Testis (tissue), 3 donors: ENCODE results near the gene NUMB. TPM values are rescaled to one million over a fixed set of nuclear protein-coding genes. Genes with fewer than 3 reads are reported as not detected.

Experiments used
- DNase-seq: peaks from one replicate; pipeline ENCODE4 v3.0.0-alpha.2; 2019
- H3K27ac ChIP-seq, 2 donors: fragments of 200-600 bp; sonication (generic); one replicate each; pipeline ENCODE4 v1.5.1; 2019
- H3K27me3 ChIP-seq: fragments of 200-600 bp; sonication (generic); one replicate; pipeline ENCODE4 v1.5.1; 2019
- H3K36me3 ChIP-seq: fragments of 200-600 bp; sonication (generic); one replicate; pipeline ENCODE4 v1.5.1; 2017; ENCODE audit warnings: low read depth; ENCODE audit errors: missing control alignments
- H3K4me1 ChIP-seq: fragments of 200-600 bp; sonication (generic); one replicate; pipeline ENCODE4 v1.5.1; 2019
- H3K4me3 ChIP-seq, 2 donors: fragments of 200-600 bp; sonication (generic); one replicate each; pipeline ENCODE4 v1.5.1; 2017 to 2019
- H3K9me3 ChIP-seq: fragments of 200-600 bp; sonication (generic); one replicate; pipeline ENCODE4 v1.5.1; 2017
- POLR2A ChIP-seq: fragments of 450-650 bp; IDR thresholded peaks from one replicate; pipeline ENCODE4 v1.6.1; 2017; ENCODE audit warnings: antibody characterized with exemption, mild to moderate bottlenecking, moderate library complexity
- WGBS, 2 donors: methylation state at CpG; one replicate each; pipeline ENCODE4 v1.1.5; 2018; 5-methylcytosine and 5-hydroxymethylcytosine counted together
- intact Hi-C: fragments of 100-400 bp; cut with DNase I; formaldehyde crosslinking; loops from one replicate; pipeline ENCODE4 v1.15.1; 2023; ENCODE audit warnings: low total_unique reads
- polyA plus RNA-seq: library from polyadenylated mRNA; stranded (reverse); fragments of 350-450 nt; fragmentation: Illumina TruSeq; extraction: RNeasy Lipid Tissue Mini Kit (QIAGEN cat#74804); gene quantifications from one replicate; pipeline ENCODE4 v1.2.3, GENCODE V29; 2014; ENCODE audit warnings: low read depth, low replicate concordance; ENCODE audit not compliant: insufficient read depth
- total RNA-seq, 2 donors: library from RNA; depleted of rRNA; stranded (reverse); fragments of >200 nt; gene quantifications; one replicate each; pipeline ENCODE4 v1.2.3, GENCODE V29; 2016
- TF ChIP-seq, protein P1 (sequence below), 3 experiments: fragments of 450-650 bp in 2 of 3; fragments of 200-600 bp in 1 of 3; sonication (generic) in 1 of 3; IDR thresholded peaks; one replicate each; pipeline ENCODE4 v1.5.1; 2016 to 2019; ENCODE audit warnings: antibody characterized with exemption in 3 of 3, mild to moderate bottlenecking in 2 of 3, moderate library complexity in 1 of 3

NUMB gene
- total and polyA plus RNA-seq, 3 donors from 2014 or later, result 60.3 to 78.7 (median 69.7) TPM

DNA sequence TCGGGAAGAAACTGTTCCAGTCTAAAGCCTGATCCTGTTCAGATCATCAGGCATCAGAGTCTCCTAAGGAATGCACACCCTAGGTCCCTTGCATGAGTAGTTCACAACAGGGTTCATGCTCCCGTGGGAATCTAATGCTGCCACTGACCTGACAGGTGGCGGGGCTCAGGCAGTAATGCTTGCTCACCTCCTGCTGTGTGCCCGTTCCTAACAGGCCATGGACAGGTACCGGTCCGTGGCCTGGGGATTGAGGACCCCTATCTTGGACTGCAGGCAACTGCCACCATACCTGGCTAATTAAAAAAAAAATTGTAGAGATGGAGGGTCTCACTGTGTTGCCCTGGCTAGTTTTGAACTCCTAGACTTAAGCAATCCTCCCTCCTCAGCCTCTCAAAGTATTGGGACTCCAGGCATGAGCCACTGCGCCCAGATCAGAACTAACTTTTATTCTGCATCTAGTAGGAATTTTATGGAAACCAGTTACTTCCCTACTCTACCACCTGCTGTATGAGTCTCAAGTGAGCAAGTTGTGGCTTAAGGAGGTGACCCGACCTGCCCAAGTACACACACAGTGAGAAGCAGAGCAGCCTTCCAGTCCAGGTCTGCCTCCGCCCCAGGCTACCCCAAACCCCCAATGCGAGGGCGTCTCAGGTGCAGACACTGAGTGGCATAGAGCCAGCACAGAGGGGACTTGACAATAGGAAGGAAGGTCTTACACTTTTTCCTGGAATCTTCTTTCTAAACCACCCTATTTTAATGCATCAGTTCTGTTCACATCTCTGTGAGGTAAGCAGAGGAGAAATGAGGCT lies 223.6 kb downstream of the NUMB start:
- Histone ChIP-seq H3K9me3 (no peaks in the 10 kb centered on the region), H3K27ac (no peak overlapping the region), H3K36me3 (no peaks in the 10 kb centered on the region), H3K4me3 (no peak overlapping the region), H3K27me3 (no peaks in the 10 kb centered on the region), H3K4me1 (peaks cover 15% of the 10 kb centered on the region)
- intact Hi-C loops, result no loop called here
- 82 to 88% methylated on average over 10 to 11 of the region's 11 CpGs for WGBS, 2 donors
- TF ChIP-seq, protein P1, sequence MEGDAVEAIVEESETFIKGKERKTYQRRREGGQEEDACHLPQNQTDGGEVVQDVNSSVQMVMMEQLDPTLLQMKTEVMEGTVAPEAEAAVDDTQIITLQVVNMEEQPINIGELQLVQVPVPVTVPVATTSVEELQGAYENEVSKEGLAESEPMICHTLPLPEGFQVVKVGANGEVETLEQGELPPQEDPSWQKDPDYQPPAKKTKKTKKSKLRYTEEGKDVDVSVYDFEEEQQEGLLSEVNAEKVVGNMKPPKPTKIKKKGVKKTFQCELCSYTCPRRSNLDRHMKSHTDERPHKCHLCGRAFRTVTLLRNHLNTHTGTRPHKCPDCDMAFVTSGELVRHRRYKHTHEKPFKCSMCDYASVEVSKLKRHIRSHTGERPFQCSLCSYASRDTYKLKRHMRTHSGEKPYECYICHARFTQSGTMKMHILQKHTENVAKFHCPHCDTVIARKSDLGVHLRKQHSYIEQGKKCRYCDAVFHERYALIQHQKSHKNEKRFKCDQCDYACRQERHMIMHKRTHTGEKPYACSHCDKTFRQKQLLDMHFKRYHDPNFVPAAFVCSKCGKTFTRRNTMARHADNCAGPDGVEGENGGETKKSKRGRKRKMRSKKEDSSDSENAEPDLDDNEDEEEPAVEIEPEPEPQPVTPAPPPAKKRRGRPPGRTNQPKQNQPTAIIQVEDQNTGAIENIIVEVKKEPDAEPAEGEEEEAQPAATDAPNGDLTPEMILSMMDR (IDR thresholded peaks at IDR 0.05), result no peak
- no peak for TF ChIP-seq POLR2A
- DNase-seq, result no peak

DNA sequence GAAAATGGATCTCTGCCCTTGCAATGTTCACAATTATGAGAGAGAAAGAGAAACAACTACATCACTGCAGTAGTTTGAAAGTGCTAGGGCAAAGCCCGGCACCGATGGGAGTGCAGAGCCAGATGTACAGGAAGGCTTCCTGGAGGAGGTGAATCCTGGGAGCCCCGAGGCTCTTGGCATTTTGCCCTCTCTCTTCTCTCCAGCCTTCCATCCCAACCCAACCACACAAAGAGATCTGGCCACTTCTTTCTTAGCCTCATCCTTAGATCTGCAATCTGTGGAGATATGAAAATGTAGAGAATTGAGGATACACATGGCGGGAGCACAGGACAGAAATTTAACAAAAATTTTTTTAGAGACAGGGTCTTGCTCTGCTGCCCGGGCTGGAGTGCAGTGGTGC lies 224.3 kb downstream of the NUMB start:
- TF ChIP-seq, protein P1 (IDR thresholded peaks at IDR 0.05), result no peak
- no peak for TF ChIP-seq POLR2A
- H3K4me3 ChIP-seq, result no peak overlapping the region
- H3K27ac ChIP-seq, result no peak overlapping the region
- no peaks in the 10 kb centered on the region for H3K9me3 ChIP-seq
- peaks cover 10% of the 10 kb centered on the region for H3K4me1 ChIP-seq
- intact Hi-C loops, result no loop called here
- whole genome bisulfite sequencing, 2 donors, result 90% methylated on average over 5 of the region's 5 CpGs
- no peak for DNase-seq
- H3K36me3 ChIP-seq, result no peaks in the 10 kb centered on the region
- H3K27me3 ChIP-seq, result no peaks in the 10 kb centered on the region

DNA sequence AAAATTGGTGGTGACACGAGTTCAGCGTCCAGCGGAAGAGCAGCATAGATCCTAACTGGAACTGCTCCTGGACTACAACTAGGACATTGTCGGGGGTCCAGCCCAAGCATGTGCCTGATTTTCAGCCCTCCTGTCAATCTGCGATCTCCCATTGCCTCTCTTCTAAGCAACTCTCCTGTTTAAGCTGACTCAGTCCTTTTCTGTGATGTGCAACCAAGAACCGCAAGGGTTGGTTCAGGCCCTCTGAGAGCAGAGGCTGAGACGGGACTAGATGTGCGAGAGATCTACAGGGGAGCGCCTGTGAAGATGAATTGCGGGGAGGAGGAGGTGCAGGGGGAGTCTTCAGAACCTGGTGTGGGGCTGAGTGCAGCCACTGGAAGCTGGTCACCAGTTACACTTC lies 224.8 kb downstream of the NUMB start:
- no peaks in the 10 kb centered on the region for H3K9me3 ChIP-seq
- H3K4me1 ChIP-seq, result peaks cover 14% of the 10 kb centered on the region

DNA sequence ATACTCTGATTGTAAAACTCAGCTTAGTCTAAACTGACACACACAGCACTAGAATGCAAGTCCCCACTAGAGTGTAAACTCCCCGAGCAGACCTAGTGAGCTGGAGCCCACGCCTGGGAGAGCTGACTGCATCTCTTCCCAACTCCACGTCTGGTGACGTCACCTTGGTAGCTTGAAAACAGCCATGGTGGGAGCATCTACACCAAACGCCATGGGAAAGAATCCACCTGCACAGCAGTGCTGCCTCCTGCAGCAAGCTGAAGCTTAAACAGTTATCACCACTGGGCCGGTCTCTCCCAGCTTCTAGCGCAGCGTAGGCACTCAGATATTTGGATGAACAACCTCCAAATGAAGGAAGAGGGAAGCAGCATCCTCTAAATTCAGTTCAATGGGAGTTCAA lies 225.4 kb downstream of the NUMB start:
- H3K9me3 ChIP-seq, result no peaks in the 10 kb centered on the region
- no peaks in the 10 kb centered on the region for H3K36me3 ChIP-seq
- peaks cover 18% of the 10 kb centered on the region for H3K4me1 ChIP-seq
- intact Hi-C loops, result no loop called here
- H3K27ac ChIP-seq, result no peak overlapping the region
- WGBS, 2 donors, result 87 to 89% methylated on average over 8 of the region's 8 CpGs
- no peak overlapping the region for H3K4me3 ChIP-seq
- no peak for TF ChIP-seq POLR2A
- H3K27me3 ChIP-seq, result no peaks in the 10 kb centered on the region
- DNase-seq, result no peak

More for the DNA sequence above, 224.8 kb downstream of the NUMB start:
- no peaks in the 10 kb centered on the region for H3K36me3 ChIP-seq
- TF ChIP-seq, protein P1 (IDR thresholded peaks at IDR 0.05), result no peak
- TF ChIP-seq POLR2A, result no peak
- no peak overlapping the region for H3K27ac ChIP-seq
- no peak overlapping the region for H3K4me3 ChIP-seq
- 89 to 93% methylated on average over 10 of the region's 10 CpGs for WGBS, 2 donors
- intact Hi-C loops, result no loop called here
- H3K27me3 ChIP-seq, result no peaks in the 10 kb centered on the region
- no peak for DNase-seq

DNA sequence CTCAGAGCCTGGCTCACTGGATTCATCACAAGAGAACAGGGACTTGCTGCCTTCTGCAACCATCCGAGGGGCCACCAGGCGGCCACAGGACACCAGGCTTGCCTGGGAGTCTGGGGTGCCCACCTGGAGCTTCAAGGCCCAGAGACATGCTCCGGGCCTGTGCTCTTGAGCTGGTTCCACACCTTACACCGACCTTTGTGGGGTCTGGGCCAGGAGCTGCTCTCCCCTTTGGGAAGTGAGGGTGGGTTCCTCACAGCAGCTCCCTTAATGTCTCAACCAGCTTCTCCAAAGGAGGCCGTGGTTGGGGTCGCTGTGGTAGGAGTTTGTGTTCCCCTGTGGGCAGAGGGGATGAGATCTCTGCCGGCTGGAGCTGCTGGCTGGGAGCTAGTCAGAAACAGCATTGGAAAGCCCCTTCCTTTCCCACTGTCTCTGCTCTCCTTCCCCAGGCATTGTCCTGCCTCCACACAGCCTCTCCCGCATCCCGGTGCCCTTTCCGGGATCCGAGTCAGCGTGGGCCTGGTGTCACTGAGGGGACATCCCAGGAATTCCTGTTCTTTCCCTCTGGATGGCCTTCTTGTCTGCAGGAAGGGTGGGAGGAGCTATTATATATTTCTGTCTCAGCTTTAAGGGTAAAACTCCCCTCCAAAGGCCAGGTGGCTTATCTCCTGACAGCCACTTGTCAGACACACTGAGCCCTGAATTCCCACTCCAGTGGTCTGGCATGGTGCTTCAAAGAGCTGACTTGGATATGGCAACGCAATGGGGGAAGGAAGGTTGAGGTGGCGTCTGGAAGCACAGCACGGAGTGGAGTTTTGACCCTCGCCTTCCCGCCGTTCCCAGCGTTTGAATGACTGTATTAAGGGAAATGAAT lies 226.1 kb downstream of the NUMB start:
- no peak overlapping the region for H3K27ac ChIP-seq
- no peaks in the 10 kb centered on the region for H3K27me3 ChIP-seq
- peaks cover 24% of the 10 kb centered on the region for H3K4me1 ChIP-seq
- H3K9me3 ChIP-seq, result no peaks in the 10 kb centered on the region
- H3K4me3 ChIP-seq, result no peak overlapping the region
- DNase-seq, result no peak
- H3K36me3 ChIP-seq, result no peaks in the 10 kb centered on the region
- 49 to 69% methylated on average over 16 to 19 of the region's 19 CpGs for WGBS, 2 donors
- intact Hi-C loops, result no loop called here
- TF ChIP-seq, protein P1 (IDR thresholded peaks at IDR 0.05), result no peak
- TF ChIP-seq POLR2A, result no peak
